H9 (cell line): ENCODE measurements around the gene CFAP73. TPM values are rescaled to one million over a fixed set of nuclear protein-coding genes. Genes with fewer than 3 reads are reported as not detected.

Experiments used
- DNase-seq: peaks from one replicate; pipeline ENCODE4 v3.0.0-alpha.2; 2017
- H2AFZ ChIP-seq: one replicate; pipeline ENCODE4 v1.6.1; 2013; ENCODE audit warnings: mild to moderate bottlenecking, low read length, control low read depth, moderate library complexity
- H2AK5ac ChIP-seq: 2 replicates; pipeline ENCODE4 v1.6.1; 2013; ENCODE audit warnings: low read length, control low read depth, mixed read lengths; ENCODE audit not compliant: insufficient read length
- H2BK120ac ChIP-seq: one replicate; pipeline ENCODE4 v1.6.1; 2013; ENCODE audit warnings: low read depth, mild to moderate bottlenecking, low read length, control low read depth, inconsistent platforms; ENCODE audit not compliant: poor library complexity, severe bottlenecking
- H2BK12ac ChIP-seq: 2 replicates; pipeline ENCODE4 v1.6.1; 2013; ENCODE audit warnings: low read length, control low read depth, mixed read lengths, low read depth; ENCODE audit not compliant: insufficient read length
- H2BK15ac ChIP-seq: 2 replicates; pipeline ENCODE4 v1.6.1; 2013; ENCODE audit warnings: low read depth, low read length, control low read depth
- H2BK20ac ChIP-seq: one replicate; pipeline ENCODE4 v1.6.1; 2013; ENCODE audit warnings: low read depth, mild to moderate bottlenecking, low read length, control low read depth, inconsistent platforms; ENCODE audit not compliant: poor library complexity, severe bottlenecking
- H2BK5ac ChIP-seq: 2 replicates; pipeline ENCODE4 v1.6.1; 2013; ENCODE audit warnings: low read length, control low read depth, mixed read lengths; ENCODE audit not compliant: insufficient read length
- H3K14ac ChIP-seq: 2 replicates; pipeline ENCODE4 v1.6.1; 2013; ENCODE audit warnings: low read length, control low read depth; ENCODE audit not compliant: insufficient read depth
- H3K18ac ChIP-seq: 2 replicates; pipeline ENCODE4 v1.6.1; 2013; ENCODE audit warnings: low read depth, mild to moderate bottlenecking, mixed read lengths, low read length, control low read depth; ENCODE audit not compliant: insufficient read length
- H3K23ac ChIP-seq: 2 replicates; pipeline ENCODE4 v1.6.1; 2013; ENCODE audit warnings: low read length, control low read depth, mixed read lengths, low read depth; ENCODE audit not compliant: insufficient read length
- H3K23me2 ChIP-seq: 2 replicates; pipeline ENCODE4 v1.6.1; 2013; ENCODE audit warnings: low read depth, mild to moderate bottlenecking, mixed read lengths, low read length, control low read depth; ENCODE audit not compliant: insufficient read length, poor library complexity, severe bottlenecking
- H3K27ac ChIP-seq: 2 replicates; pipeline ENCODE4 v1.5.1; 2013; ENCODE audit warnings: low read length, control low read depth, mixed read lengths, low read depth; ENCODE audit not compliant: insufficient read length
- H3K27me3 ChIP-seq: 2 replicates; pipeline ENCODE4 v1.6.1; 2013; ENCODE audit warnings: low read length, control low read depth, inconsistent platforms; ENCODE audit not compliant: insufficient read depth
- H3K4ac ChIP-seq: 2 replicates; pipeline ENCODE4 v1.6.1; 2013; ENCODE audit warnings: low read depth, mild to moderate bottlenecking, control low read depth, inconsistent platforms, low read length, moderate library complexity
- H3K4me1 ChIP-seq: 2 replicates; pipeline ENCODE4 v1.6.1; 2013; ENCODE audit warnings: low read length, control low read depth, inconsistent platforms; ENCODE audit not compliant: insufficient read depth
- H3K4me2 ChIP-seq: 2 replicates; pipeline ENCODE4 v1.6.1; 2013; ENCODE audit warnings: low read length, control low read depth, mixed read lengths; ENCODE audit not compliant: insufficient read length, insufficient read depth
- H3K56ac ChIP-seq: 2 replicates; pipeline ENCODE4 v1.6.1; 2013; ENCODE audit warnings: low read depth, mild to moderate bottlenecking, mixed read lengths, low read length, control low read depth; ENCODE audit not compliant: insufficient read length
- H3K79me1 ChIP-seq: 2 replicates; pipeline ENCODE4 v1.6.1; 2013; ENCODE audit warnings: low read depth, mild to moderate bottlenecking, moderate library complexity, low read length, control low read depth, inconsistent platforms; ENCODE audit not compliant: insufficient read depth, poor library complexity, severe bottlenecking
- H3K79me2 ChIP-seq: 2 replicates; pipeline ENCODE4 v1.6.1; 2013; ENCODE audit warnings: low read length, control low read depth, inconsistent platforms; ENCODE audit not compliant: insufficient read depth
- H3K9ac ChIP-seq: 2 replicates; pipeline ENCODE4 v1.6.1; 2013; ENCODE audit warnings: low read length, control low read depth, mixed read lengths; ENCODE audit not compliant: insufficient read length; ENCODE audit errors: extremely low read depth
- H3K9me3 ChIP-seq: one replicate; pipeline ENCODE4 v1.6.1; 2013; ENCODE audit warnings: low read depth, low read length, inconsistent platforms; ENCODE audit not compliant: control insufficient read depth
- H3T11ph ChIP-seq: one replicate; pipeline ENCODE4 v1.6.1; 2013; ENCODE audit warnings: mild to moderate bottlenecking, low read length, control low read depth, inconsistent platforms
- H4K20me1 ChIP-seq: one replicate; pipeline ENCODE4 v1.6.1; 2013; ENCODE audit not compliant: control insufficient read depth, insufficient read length, insufficient read depth
- H4K5ac ChIP-seq: 2 replicates; pipeline ENCODE4 v1.6.1; 2013; ENCODE audit warnings: low read depth, mild to moderate bottlenecking, mixed read lengths, low read length, control low read depth; ENCODE audit not compliant: insufficient read length
- H4K8ac ChIP-seq: replicated peaks from 2 replicates; pipeline ENCODE4 v1.6.1; 2013; ENCODE audit warnings: low read length, control low read depth, mixed read lengths, low read depth; ENCODE audit not compliant: insufficient read length
- H4K91ac ChIP-seq: 2 replicates; pipeline ENCODE4 v1.6.1; 2013; ENCODE audit warnings: low read depth, mild to moderate bottlenecking, moderate library complexity, mixed read lengths, low read length, control low read depth; ENCODE audit not compliant: insufficient read length
- H3K27ac Mint-ChIP-seq, 3 experiments: 2 replicates in 2 of 3; 3 replicates in 1 of 3; pipeline ENCODE4 v1.8.0; 2020 to 2021; ENCODE audit warnings: mixed read lengths in 3 of 3, mild to moderate bottlenecking in 1 of 3, moderate library complexity in 1 of 3
- H3K27me3 Mint-ChIP-seq: 2 replicates; pipeline ENCODE4 v1.8.0; 2021; ENCODE audit warnings: low read depth, mild to moderate bottlenecking, moderate library complexity, mixed read lengths
- H3K36me3 Mint-ChIP-seq, 3 experiments: 2 replicates in 2 of 3; 3 replicates in 1 of 3; pipeline ENCODE4 v1.8.0; 2020 to 2021; ENCODE audit warnings: low read depth in 3 of 3, mixed read lengths in 3 of 3; ENCODE audit not compliant: insufficient read depth in 1 of 3
- H3K4me1 Mint-ChIP-seq, 2 experiments: 2 replicates each; pipeline ENCODE4 v1.8.0; 2020; ENCODE audit warnings: mixed read lengths in 2 of 2
- H3K4me3 Mint-ChIP-seq, 2 experiments: 2 replicates in 1 of 2; 3 replicates in 1 of 2; pipeline ENCODE4 v1.8.0; 2020 to 2021; ENCODE audit warnings: mild to moderate bottlenecking in 2 of 2, mixed read lengths in 2 of 2, moderate library complexity in 1 of 2
- H3K9me3 Mint-ChIP-seq, 2 experiments: 2 replicates in 1 of 2; 3 replicates in 1 of 2; pipeline ENCODE4 v1.8.0; 2020; ENCODE audit warnings: mild to moderate bottlenecking in 2 of 2, mixed read lengths in 2 of 2, moderate library complexity in 1 of 2
- WGBS: extraction: QIAGEN DNeasy Blood & Tissue Kit; methylation state at CpG from one replicate; pipeline ENCODE4 v1.1.7; 2013; ENCODE audit warnings: missing lambda C conversion rate, low lambda C conversion rate, mixed read lengths; ENCODE audit not compliant: insufficient read length; ENCODE audit errors: extremely low coverage; 5-methylcytosine and 5-hydroxymethylcytosine counted together
- total RNA-seq: library from RNA; stranded (reverse); gene quantifications from 2 replicates; pipeline ENCODE4 v1.2.1, GENCODE V29; 2021
- TF ChIP-seq, protein P1 (sequence below): fragments of 200-600 bp; sonication (generic); conservative IDR thresholded peaks from 3 replicates; pipeline ENCODE4 v1.8.0; 2021; ENCODE audit warnings: antibody characterized with exemption, mild to moderate bottlenecking

Gene CFAP73
- total RNA-seq, 1 experiment from 2014 or later = not detected

DNA sequence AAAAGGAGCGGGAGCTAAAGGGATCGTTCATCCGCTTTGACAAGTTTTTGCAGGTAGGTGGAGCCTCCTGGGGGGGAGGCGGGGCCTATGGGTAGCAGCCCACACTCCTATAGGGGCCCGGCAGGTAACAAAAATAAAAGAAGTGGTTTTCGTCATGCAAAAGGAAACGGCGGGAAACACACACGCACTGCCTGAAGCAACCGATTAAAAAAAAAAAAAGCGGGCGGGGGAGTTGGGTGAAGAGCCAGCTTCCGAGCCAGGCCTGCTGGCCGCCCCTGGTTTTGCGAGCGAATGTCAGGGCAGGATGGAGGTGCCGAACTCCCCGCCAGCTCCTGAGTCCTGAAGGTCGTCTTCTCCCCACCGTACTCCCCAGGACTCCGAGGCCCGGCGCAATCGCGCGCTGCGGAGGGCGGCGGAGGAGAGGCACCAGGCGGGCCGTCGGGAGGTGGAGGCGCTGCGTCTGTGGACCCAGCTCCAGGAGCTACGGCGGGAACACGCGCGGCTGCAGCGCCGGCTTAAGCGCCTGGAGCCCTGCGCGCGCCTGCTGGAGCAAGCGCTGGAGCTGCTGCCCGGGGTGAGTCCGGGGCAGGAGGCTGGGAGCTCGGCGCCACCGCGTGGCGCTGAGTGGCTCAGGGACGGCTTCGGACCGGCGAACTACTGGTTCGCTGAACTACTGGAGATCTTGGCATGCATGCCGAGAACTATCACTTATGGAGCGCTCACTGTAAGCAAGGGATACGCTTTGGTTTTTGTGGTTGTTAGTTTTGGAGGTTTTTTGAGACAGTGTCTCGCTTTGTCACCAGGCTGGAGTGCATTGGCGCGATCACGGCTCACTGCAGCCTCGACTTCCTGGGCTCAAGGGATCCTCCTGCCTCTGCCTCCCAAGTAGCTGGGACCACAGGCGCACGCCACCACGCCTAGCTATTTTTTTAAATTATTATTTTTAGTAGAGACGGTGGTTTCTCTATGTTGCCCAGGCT is 3.6 kb downstream of the CFAP73 start:
- WGBS = no CpG with 5 or more reads among the region's 70 CpGs
- H2BK20ac ChIP-seq = no peak overlapping the region
- H2BK5ac ChIP-seq = no peak overlapping the region
- no peak overlapping the region for H3K23ac ChIP-seq
- peak; percentile 88 for DNase-seq
- H3K79me2 ChIP-seq = no peaks in the 10 kb centered on the region
- H3K23me2 ChIP-seq = peaks cover 11% of the 10 kb centered on the region
- H4K20me1 ChIP-seq = no peaks in the 10 kb centered on the region
- no peak overlapping the region for H3K56ac ChIP-seq
- peak overlapping the region; percentile 73 for H3K4me2 ChIP-seq
- peaks cover under 1 to 18% (median 10%) of the 10 kb centered on the region in 3 experiments; a peak in 5 of 7 replicates for H3K36me3 Mint-ChIP-seq
- H3K14ac ChIP-seq = peak overlapping the region; percentile 92
- H4K8ac ChIP-seq = no peak overlapping the region
- H3K4me1 ChIP-seq = peaks cover 3% of the 10 kb centered on the region; the same call in 1 of the 2 replicates
- H3K79me1 ChIP-seq = no peaks in the 10 kb centered on the region
- no peak overlapping the region for H2AK5ac ChIP-seq
- TF ChIP-seq, protein P1, sequence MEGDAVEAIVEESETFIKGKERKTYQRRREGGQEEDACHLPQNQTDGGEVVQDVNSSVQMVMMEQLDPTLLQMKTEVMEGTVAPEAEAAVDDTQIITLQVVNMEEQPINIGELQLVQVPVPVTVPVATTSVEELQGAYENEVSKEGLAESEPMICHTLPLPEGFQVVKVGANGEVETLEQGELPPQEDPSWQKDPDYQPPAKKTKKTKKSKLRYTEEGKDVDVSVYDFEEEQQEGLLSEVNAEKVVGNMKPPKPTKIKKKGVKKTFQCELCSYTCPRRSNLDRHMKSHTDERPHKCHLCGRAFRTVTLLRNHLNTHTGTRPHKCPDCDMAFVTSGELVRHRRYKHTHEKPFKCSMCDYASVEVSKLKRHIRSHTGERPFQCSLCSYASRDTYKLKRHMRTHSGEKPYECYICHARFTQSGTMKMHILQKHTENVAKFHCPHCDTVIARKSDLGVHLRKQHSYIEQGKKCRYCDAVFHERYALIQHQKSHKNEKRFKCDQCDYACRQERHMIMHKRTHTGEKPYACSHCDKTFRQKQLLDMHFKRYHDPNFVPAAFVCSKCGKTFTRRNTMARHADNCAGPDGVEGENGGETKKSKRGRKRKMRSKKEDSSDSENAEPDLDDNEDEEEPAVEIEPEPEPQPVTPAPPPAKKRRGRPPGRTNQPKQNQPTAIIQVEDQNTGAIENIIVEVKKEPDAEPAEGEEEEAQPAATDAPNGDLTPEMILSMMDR = peak; percentile 51; the same call in 2 of the 3 replicates
- H3K18ac ChIP-seq = peak overlapping the region; percentile 94
- H3K9me3 Mint-ChIP-seq = no peaks in the 10 kb centered on the region; a peak in 2 of 5 replicates
- no peak overlapping the region for H2BK120ac ChIP-seq
- peaks cover 15 to 26% of the 10 kb centered on the region in 2 experiments for H3K4me1 Mint-ChIP-seq
- no peak overlapping the region for H4K5ac ChIP-seq
- peaks cover 14% of the 10 kb centered on the region; the same call in 1 of the 2 replicates for H3K27me3 ChIP-seq
- no peaks in the 10 kb centered on the region for H3K9me3 ChIP-seq
- peak overlapping the region; percentile 30 for H3K9ac ChIP-seq
- peak overlapping the region; percentile 53 to 69 for H3K4me3 Mint-ChIP-seq
- H3K4ac ChIP-seq = no peak overlapping the region
- H3K27ac Mint-ChIP-seq = no peak overlapping the region
- H2BK12ac ChIP-seq = peak overlapping the region; percentile 19
- H2BK15ac ChIP-seq = peak overlapping the region; percentile 33; the same call in 1 of the 2 replicates
- peaks cover 71% of the 10 kb centered on the region for H3K27me3 Mint-ChIP-seq
- H3K27ac ChIP-seq = no peak overlapping the region
- no peak overlapping the region for H2AFZ ChIP-seq
- no peak overlapping the region for H4K91ac ChIP-seq
- H3T11ph ChIP-seq = no peak overlapping the region
